NCI-H128 (cell line): Measurements from ENCODE around the gene BRSK2.

Experiments
- DNase-seq: peaks from one replicate; lab custom pipeline; 2025; ENCODE audit not compliant: unreplicated experiment; lab: John Stamatoyannopoulos, UW

BRSK2 gene

DNA sequence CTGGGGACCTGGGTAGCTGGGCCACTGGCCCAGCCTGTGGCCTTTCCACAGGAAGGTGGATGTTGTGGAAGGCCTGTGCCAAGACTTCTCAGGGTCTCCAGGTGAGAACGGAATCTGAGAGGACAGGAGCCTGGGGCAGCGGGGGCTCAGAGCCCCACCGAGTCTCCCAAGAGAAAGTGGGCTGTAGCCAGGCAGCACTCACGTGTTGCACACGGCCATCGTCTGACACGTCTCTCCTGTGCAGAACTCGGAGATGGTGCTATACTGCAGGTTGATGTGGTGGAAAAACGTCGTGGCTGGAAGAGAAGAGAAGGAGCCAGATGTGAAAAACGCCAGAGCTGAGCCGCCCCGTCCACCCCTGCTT is 90.4 kb downstream of the BRSK2 start:
- no peak for DNase-seq

DNA sequence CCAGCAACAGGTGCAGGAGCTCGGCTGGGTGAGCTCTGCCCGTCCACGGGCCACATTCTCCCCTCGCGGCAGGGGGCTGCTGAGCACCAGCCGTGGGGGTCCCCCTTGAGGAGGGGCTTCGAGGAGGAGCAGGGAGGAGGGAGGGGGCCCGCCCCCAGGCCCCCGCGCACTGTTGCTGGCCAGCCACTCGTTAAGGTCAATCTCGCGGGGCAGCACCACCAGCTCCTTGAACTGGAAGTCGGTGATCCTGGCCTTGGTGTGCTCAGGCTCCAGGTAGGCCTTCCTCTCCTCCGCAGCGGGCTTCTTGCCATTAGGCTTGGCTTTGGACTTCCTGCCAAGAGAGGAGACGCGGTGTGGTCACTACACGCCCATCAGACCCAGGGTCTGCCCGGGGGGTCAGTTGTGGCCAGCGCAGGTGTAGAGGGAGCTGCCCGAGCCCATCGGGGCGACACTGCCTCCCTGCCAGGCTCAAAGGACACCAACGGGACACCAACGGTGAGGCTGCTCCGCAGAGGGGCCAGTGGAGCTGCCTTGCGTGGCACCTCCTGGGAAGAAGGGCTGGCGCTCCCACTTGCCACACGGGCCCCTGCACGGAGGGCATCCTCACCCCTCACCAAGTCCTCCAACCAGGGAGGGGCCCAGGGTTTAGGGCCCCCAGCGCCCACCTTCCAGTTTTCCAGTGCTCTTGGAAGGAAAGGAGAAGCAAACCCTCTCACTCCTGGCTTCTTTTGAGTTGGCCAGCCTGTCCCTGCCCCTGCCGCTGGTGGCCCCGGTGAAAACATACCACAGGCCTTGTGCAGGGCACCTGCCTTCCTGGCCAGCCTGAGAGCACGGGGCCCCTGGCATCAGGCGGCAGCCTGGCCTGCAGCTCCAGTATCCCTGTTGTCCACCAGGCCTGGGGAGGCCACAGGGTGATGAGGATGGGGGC is 91.1 kb downstream of the BRSK2 start:
- no peak for DNase-seq

DNA sequence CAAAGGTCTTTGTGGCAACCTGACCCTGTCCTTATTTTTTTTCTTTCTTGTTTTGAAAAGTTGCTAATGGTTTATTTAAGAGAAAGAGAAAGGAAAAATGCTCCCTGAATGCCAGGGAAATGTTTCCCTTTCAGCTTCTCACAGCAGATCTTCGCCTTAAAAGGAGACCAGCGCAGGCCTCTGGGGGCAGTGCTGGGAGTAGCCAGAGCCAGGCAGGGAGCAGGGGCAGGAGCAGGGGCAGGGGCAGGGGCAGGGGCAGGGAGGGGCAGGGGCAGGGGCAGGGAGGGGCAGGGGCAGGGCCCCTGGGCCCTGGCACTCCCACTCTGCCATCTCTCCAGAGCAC is 91.7 kb downstream of the BRSK2 start:
- no peak for DNase-seq

DNA sequence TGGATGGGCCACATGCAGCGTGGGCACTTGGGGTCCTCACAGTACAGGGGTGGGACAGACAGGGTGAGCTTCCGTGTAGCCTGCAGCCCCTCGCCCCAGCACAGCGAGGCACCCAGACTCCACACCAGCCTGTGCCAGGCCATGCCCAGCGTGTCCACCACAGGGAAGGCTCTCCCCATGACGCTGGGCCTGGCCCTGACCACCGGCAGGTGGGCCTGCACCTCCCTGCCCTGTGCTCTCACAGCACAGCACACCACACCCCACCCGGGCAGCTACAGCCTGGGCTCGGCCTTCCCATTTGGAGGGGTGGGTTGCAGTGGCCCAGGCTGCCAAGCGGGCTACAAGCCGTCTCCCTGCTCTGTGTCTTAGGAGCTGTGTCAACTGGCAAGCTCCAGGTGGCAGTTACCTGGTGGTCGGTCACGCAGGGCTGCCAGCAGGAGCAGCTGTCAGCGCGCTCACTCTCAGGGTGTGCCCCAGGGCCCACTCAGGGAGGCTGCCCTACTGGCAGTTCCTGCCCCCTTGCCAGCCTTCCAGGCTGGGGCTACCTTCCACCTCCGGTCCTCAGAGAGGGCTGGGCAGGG is 92.2 kb downstream of the BRSK2 start:
- no peak for DNase-seq

DNA sequence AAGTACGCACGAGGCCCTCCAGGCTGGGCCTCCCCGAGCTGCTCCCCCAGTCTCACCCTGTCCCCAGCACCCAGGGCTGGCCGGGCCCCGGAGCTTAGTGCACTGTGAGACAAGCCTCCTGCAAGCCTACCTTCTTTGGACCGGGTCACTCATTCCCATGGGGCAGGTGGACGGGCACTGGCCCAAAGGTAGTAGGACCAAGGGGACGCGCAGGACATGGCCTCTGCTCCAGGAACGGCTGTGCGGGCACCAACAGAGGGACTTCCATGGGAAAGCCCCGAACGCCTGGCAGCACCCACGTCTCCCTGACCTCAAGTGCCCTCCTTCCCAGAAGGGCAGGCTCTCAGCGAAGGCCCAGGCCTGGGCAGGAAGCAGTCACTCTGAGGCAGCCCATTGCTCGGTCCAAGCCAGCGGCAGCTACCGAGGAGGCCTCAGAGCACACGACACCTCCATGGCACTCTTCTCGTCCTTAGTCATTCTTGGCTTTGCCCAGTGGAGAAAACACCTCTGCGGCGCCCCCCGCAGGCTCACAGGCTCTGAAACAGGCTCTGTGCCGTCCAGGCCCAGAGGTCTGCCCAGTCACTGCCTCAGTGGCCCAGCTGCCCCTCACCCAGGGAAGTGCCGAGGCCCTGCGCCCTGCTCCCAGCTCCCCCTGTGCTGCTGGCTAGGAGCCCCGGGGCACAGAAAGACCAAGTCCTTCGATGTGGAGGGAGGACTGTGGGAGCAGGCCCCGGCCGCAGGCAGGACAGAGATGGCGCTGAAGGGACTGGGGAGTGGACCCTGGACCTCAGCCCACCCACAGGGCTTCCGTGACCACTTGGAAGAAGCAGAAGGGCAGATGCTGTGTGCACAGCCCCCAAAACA is 93.1 kb downstream of the BRSK2 start:
- no peak for DNase-seq

DNA sequence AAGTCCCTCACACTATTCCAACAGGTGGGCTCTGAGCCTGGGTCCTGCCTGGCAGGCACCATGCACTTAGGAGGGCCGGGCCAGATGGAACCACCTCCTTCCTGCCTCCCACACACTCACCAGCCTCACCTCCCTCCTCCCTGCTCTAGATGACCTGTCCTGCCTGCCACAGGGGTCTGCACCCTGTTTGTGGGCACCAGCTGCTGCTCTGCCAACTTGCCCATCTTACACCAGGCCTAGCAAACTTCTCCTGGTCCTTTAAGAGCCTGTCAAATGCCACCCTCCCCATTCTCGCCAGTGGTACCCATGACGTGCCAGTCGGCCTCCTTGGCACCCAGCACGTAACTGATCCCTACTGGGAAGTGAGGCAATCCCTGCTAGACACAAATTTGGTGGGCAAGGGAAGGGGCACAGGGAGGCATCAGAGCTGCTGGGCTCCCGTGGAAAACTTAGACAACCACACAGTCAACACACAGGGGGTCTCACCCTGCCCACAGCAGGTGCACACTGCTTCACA is 93.8 kb downstream of the BRSK2 start:
- DNase-seq = no peak

DNA sequence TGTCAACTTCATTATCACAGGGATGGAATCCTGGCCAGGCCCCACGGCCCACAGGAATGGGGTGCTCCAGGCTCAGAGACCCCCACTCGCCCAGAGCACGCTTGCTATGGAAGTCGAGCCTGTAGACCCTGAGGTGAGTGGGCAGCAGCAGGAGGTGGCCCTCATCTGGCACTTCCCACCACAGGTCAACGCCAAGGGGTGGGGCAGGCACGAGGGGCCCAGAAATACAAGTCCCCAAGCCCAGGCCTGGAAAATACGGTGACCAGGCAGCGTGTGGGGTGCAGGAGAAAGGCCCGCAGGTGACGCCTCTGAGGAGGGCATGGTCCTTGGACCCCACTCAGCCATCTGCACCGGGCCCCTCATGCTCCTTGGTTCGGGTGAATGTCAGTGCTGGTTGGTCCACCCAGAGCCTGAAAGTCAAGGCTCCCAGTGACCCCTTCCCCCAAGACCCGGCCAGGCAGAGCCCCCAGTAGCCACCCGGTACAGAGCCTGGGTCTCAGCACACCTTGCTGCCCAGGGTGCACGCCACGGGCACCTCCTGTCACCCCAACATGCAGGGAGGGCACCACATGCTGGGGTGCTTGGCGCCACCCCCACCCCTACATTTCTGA is 94.4 kb downstream of the BRSK2 start:
- DNase-seq = no peak

DNA sequence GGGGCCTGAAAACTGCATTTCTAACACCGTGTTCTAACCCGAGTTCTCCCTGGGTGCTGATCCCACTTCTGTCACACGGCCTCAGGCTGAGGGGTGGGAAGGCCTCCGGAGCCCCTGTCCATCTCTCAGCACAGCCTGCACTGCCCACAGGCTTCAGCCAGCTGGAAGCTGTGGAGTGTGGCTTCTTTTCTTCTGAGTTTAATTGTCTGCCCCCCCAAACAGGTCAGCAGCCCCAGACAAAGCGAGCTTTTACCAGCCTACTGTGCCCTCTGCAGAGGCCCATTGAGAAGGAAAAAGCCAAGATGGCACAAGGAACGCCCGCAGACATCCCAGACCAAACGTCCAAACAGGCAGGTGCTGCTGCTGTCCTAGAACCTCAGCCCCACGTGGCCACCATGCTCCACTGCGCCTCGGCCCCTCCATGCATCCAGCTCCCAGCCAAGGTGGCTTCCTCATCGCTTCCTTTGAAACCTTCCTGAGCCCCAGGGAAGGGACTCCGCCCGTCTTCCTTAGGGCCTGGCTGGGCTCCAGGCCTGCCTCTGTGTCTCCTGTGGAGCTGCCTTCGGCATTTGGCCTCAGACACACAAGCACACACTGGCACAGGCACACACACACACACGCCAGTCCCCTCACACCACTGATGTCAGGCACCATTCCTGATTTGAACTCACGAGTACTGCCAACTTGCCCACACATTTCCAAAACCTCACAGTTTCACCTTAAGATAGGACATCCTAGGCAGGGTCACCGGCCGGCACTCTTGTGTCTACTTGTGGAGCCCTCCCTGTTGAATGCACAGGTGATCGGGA is 95.2 kb downstream of the BRSK2 start:
- no peak for DNase-seq

DNA sequence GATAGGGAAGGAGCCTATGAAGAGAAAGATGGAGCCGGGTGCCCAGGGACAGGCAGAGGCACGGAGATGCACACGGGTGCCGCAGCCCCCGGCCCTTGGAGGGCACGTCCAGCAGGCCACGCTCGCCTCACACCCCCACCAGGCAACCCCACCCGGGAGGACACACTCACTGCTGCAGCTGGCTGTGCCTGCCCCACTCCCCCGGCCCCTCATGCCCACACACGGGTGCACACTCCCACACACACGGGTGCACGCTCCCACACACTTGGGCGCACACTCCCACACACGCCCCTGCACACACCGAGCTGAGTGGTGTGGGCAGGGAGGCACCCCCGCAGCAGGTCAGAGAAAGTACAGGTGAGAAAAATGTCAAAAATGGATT is 95.8 kb downstream of the BRSK2 start:
- no peak for DNase-seq

DNA sequence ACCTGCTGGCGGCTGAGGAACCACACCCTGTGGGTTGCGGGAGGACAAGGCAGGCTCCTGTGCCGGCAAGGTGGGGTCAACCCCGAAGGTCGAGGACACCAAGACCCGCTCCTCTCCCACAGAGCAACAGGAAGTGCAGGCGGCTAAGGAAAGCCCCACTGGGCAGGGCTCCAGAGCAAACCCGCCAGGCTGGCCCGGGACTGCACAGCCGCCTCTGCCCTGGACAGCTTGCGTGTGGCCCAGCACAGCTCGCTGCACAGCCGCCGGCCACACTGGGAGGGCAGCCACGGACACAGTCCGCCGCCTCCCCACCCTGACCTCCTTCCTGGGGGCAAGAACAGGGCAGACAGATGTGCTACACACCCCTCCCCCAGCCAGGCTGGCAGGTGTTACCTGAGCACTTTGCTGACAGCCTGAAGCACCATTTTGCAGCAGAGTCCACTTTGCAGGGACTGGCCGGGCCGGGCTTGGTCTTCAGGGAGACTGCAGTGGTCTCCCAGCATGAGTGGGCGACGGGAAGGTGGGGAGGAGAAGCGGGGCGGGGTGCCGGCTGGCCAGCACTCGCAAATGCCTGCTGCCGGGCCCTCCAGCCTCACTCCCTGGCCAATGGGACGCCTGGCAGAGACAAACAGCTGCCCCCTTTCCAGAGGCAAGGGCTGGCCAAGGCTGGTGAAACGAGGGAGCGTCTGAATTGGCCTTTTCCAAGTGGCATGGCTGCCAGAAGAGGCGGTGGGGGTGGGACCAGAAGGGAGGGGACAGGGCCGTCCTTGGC is 96.5 kb downstream of the BRSK2 start, which contains the start of gene MOB2:
MOB2 (minus strand) TSS at position 726 of the 772 bp plus-strand sequence; CDS start at position 503, 223 bp downstream.
- no peak for DNase-seq

DNA sequence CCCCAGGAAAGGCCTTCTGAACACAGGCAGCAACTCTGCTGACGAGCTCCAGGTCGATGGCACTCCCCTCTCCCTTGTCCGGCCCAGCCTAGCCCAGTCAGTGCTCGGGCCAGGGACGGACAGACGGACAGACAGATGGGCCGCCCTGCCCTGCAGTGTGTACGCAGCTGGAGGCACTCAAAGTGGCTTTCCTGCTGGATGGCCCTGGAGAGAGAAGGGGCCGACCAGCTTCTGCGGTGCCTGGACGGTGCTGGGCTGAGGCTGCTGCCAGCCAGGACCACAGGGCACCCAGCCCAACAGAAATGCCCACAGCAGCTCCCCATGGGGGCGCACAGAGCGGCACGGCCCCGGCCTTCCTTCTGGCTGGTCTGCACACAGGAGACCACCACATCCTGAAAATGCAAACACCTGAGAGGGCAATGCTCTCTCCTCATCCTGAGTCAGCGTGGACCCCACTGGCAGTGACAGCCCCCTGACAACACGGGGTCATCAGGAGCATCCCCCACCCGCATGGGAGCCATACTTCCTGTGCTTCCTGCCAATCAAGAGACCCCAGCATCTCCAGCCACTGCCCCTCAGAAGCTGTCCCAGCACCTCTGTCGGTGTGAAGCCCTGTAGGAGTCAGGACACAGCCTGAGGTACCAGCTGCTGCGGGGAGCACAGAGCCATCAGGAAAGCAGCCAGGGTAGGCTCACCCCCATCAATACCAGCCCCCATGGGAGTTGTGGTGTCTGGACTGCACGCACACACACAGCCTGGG is 97.5 kb downstream of the BRSK2 start:
- no peak for DNase-seq

DNA sequence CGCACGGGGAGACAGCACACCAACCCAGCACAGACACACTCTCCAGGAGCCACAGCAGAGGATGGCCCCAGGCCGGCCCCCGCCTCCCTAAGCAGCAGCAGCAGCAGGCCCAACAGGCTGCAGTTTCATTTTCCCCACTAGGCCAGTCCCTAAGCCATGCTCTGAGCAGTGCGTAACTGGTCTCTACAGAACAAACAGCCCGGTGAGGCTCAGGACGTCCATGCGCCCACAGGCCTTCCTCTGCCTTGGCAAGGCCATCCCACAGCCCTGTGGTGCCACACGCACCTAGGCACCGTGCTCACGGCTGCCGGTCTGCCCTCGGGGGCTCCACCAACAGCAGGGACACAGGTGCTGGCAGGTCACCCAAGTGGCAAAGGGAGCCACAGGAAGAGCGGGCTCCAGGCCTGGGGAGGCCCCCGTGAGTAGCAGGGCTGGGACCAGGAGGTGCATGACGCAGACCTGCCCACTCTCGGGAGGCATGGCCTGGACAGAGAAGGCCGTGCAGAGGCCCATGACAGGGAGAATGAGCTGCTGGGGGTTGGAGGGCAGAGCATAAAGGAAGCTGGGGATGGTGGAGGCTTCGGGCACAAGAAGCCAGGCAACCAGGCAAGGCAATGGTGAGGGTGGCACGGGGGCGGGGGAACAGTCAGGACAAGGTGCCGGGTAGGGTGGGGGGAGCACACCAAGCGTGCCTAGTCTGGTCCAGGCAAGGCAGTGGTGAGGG is 98.3 kb downstream of the BRSK2 start:
- DNase-seq = no peak

DNA sequence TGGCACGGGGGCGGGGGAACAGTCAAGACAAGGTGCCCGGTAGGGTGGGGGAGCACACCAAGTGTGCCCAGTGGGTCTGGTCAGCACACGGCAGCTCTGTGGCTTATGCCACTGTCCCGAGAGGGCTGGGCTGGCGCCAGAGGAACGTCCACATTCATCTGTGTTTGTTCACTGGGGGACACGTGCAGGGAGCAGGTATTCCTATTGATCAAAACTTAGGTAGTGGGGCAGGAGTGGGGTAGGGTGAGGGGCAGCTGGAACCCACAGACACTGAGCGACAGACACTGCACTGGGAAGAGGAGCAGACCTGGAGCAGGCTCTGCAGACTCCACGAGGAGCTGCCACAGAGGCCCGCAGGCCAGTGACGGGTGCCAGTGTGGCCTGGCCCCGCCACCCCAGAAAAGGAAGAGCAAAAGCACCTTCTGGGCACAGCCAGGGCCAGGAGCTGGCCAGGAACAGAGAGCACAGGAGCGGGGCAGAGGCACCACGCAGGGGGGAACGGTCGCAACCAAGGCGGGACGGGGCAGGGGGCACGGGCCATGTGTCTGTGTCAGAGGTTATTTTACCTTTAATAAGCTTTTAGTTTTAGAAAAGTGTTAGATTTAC is 98.9 kb downstream of the BRSK2 start:
- DNase-seq = no peak

DNA sequence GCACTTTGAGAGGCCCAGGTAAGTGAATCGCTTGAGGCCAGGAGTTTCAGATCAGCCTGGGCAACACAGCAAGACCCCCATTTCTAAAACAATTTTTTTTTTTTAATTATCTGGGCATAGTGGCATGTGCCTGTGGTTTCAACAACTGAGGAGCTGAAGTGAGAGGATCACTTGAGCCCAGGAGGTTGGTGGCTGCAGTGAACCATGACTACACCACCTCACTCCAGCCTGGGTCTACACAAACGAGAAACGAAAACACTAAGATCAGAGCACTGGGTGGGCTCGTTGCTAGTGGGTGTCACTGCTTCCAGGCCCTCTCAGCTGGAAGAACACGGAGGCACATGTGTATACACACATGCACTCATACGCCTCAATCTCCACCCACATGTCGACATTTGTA is 100.9 kb downstream of the BRSK2 start:
- DNase-seq = no peak

DNA sequence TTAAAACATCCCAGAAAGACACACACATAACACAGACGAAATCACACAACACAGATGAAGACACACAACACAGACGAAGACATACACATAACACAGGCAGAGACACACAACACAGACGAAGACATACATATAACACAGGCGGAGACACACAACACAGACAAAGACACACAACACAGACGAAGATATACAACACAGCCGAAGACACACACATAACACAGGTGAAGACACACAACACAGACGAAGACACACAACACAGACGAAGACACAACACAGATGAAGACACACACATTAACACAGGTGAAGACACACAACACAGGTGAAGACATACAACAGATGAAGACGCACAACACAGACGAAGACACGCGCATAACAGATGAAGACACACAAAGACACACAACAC is 101.6 kb downstream of the BRSK2 start:
- no peak for DNase-seq

DNA sequence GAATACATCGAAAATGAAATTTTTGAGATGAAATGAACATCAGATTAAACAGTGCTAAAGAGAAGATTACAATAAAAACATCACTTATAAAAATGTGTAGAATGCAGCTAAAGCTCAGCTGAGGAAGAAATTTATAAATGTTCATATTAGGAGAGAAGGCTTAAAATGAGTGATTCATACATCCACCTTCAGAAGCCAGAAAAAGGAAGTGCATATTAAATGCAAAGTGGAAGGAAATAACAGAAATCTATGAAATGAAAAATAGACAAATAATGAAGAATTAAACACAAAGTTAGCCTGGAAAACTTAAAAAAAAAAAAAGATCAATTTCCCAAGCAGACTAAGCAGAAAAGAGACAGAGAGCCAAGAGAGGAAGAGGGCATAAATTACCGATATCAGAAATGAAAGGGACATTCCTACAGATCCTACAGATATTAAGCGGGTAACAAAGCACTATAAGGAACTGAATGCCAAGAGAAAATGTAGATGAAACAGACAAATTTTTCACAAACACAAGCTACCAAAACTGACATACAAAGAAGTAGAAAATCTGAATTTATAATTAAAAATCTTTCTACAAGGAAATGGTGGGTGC is 104.0 kb downstream of the BRSK2 start:
- no peak for DNase-seq

DNA sequence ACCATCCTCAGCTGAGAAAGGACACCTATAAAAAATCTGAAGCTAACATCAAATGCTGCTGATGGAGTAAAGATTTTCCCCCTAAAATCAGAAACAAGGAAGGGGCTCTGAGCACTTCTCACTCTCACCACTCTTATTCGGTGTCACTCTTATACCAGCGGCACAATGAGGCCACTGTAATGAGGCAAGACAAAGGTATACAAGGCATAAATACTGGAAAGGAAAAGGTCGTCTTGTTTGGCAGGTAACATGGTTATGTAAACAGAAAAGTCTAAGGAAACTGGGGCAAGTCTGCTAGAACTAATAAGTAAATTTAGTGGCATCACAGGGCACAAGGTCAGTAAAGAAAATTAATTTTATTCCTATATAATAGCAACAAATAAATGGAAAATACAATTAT is 104.9 kb downstream of the BRSK2 start:
- no peak for DNase-seq
